BE2C (cell line): Measurements from ENCODE around the gene IGFBP5.

ENCODE experiments used
- DNase-seq: peaks from one replicate; pipeline ENCODE4 v3.0.0-alpha.2; 2020
- H3K27me3 ChIP-seq: fragments of 250-450 bp; sonication (Bioruptor Pico); 2 replicates; pipeline ENCODE4 v1.5.1; 2020; ENCODE audit warnings: mild to moderate bottlenecking
- H3K36me3 ChIP-seq: fragments of 250-450 bp; sonication (Bioruptor Pico); 2 replicates; pipeline ENCODE4 v1.5.1; 2020; ENCODE audit warnings: mild to moderate bottlenecking
- H3K4me1 ChIP-seq: fragments of 250-450 bp; sonication (Bioruptor Pico); 2 replicates; pipeline ENCODE4 v1.5.1; 2020
- H3K4me3 ChIP-seq: 2 replicates; pipeline ENCODE4 v1.5.1; 2011; ENCODE audit warnings: low read depth, low read length
- H3K9me3 ChIP-seq: fragments of 250-450 bp; sonication (Bioruptor Pico); 2 replicates; pipeline ENCODE4 v1.5.1; 2020
- TF ChIP-seq, protein P1 (sequence below): IDR thresholded peaks from 2 replicates; pipeline ENCODE4 v1.5.1; 2012; ENCODE audit warnings: mild to moderate bottlenecking, low read depth, low read length

The IGFBP5 gene

DNA sequence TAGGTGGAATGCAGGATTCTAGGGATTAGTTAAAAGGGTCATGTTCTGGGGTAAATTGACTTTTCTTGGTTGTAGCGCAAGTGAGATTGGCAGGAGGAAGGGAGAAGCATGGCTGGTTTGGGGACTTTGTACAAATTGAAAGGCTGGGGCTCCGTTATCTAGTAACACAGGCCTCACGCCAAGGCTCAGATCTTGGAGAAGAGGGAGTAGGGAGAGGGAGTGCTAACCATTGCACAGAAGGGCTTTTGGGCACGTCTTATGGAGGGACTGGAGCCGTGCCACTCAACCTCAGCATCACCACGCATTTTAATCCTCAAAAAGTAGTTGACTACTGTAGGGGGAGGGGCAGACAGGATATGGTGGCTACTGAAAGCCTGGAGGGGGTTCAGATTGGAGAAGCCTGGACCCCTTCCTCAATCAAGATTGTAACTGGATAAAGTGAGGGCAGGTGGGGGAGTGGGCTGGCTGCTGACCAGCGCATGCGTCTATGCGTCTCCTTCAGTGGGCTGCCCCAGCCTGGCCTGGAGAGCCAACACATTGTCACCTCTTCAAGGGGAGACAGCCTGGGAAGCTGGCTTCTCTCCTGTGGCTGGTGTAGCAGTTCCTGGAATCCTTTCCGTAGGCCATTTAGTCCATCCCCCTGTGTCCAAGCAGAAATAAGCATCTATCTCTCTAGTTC, 14.3 kb downstream of the IGFBP5 start:
- Histone ChIP-seq H3K4me3 (no peak overlapping the region), H3K36me3 (no peaks in the 10 kb centered on the region), H3K4me1 (peaks cover 13% of the 10 kb centered on the region), H3K27me3 (no peaks in the 10 kb centered on the region), H3K9me3 (no peaks in the 10 kb centered on the region)
- TF ChIP-seq, protein P1, sequence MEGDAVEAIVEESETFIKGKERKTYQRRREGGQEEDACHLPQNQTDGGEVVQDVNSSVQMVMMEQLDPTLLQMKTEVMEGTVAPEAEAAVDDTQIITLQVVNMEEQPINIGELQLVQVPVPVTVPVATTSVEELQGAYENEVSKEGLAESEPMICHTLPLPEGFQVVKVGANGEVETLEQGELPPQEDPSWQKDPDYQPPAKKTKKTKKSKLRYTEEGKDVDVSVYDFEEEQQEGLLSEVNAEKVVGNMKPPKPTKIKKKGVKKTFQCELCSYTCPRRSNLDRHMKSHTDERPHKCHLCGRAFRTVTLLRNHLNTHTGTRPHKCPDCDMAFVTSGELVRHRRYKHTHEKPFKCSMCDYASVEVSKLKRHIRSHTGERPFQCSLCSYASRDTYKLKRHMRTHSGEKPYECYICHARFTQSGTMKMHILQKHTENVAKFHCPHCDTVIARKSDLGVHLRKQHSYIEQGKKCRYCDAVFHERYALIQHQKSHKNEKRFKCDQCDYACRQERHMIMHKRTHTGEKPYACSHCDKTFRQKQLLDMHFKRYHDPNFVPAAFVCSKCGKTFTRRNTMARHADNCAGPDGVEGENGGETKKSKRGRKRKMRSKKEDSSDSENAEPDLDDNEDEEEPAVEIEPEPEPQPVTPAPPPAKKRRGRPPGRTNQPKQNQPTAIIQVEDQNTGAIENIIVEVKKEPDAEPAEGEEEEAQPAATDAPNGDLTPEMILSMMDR, result no peak
- no peak for DNase-seq

DNA sequence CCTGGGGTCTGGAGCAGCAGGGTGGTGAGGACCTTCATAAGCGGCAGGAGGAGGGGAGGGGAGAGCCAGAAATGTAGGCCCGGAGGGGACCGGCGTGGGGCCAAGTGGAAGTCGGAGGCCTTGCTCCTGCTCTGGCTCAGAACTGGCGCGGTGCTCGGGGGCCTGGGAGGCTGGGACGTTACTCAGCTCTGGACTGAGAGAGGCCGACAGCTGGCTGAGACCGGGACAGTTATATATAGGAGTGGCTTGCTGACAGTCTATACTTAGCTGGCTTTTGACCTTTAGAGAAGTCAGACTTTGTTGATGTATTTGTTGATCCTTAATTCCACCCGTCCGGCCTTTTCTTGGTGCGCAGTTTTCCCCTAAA, 15.7 kb downstream of the IGFBP5 start:
- no peak for DNase-seq
- TF ChIP-seq, protein P1, result no peak

DNA sequence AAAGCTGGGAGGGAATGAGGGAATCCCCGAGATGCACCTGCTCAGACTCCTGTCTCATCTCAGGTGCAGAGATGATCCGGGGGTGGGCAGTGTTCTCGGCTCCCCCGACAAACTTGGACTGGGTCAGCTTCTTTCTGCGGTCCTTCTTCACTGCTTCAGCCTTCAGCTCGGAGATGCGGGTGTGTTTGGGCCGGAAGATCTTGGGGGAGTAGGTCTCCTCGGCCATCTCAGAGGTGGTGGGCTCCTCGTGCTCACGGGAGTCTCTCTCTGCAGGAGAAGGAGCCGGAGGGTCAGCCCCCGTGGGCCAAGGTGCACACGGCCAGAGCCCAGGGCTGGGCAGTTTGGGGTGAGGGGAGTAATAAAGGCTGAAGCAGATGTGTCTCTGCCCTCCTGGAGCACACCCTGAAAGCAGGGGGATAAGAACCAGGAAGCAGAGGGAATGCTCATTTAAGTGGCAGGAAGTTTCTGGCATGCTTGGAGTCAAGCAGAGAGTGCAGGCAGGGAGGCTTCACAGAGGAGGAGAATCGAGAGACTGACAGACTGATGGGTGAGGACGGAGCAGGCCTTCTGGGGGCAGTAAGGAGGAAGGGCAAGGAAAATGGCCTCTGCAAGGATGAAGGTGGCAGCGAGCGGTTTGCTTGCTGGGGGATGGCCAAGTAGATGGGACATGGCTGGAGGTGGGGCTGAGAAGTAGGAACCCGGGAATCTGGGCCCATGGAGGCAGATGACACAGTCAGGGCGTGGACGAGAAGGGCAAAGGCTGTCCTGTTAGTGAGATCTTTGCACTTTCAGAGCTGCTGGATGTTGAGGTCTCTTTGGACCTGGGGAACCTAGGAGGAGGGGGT, 16.3 kb downstream of the IGFBP5 start:
- DNase-seq, result no peak
- Histone ChIP-seq H3K9me3 (no peaks in the 10 kb centered on the region), H3K36me3 (no peaks in the 10 kb centered on the region), H3K4me1 (peaks cover 15% of the 10 kb centered on the region), H3K4me3 (no peak overlapping the region), H3K27me3 (no peaks in the 10 kb centered on the region)
- TF ChIP-seq, protein P1, result no peak

More for the DNA sequence above, 15.7 kb downstream of the IGFBP5 start:
- Histone ChIP-seq H3K4me1 (peaks cover 16% of the 10 kb centered on the region), H3K27me3 (no peaks in the 10 kb centered on the region), H3K9me3 (no peaks in the 10 kb centered on the region), H3K36me3 (no peaks in the 10 kb centered on the region), H3K4me3 (no peak overlapping the region)

DNA sequence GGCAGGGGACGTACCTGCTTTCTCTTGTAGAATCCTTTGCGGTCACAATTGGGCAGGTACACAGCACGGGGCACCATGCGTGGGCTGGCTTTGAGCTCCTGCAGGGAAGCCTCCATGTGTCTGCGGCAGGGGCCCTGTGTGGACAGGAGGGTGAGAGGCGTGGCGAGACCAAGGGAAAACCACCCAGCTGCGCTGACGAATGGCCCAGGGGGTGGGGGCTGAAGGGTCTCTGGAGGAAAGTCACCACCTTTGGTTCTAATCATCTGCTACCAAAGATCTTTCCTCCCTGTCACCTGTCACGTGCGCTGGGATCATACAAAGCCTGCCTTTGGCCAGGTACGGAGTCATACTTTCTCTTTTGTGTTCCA, 17.3 kb downstream of the IGFBP5 start:
- Histone ChIP-seq H3K4me3 (no peak overlapping the region), H3K9me3 (no peaks in the 10 kb centered on the region), H3K36me3 (no peaks in the 10 kb centered on the region), H3K4me1 (peaks cover 14% of the 10 kb centered on the region), H3K27me3 (no peaks in the 10 kb centered on the region)
- TF ChIP-seq, protein P1, result no peak
- DNase-seq, result no peak

DNA sequence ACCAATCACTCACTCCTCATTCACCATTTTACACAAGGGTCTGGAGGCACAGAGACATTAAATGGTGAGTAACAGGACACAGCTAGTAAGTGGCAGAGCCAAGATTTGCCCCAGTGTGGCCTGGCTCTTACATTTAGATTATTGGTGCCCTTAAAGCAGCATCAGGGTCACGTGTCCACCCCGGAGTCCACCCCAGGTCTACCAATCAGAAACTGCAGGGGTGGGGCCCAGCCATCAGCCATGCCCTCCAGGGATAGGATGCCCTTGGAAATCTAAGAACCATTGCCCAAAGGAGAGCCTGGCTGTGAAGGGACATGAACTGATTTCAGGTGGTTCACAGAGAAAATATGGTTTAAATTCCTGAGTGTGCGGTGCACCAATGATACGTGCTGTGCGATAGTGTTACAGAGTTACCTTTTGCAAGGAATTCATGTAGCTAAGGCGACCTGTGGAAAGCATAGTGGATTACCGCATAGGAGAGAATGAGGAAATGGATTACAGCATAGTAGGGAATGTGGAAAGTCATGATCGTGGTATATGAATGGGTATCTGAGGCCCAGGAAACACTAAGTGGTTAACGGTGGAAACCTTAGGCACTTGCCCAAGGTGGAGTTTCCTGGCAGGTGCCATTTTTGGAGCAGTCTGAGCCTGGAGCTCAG, 17.8 kb downstream of the IGFBP5 start:
- TF ChIP-seq, protein P1, result no peak
- Histone ChIP-seq H3K36me3 (no peaks in the 10 kb centered on the region), H3K9me3 (no peaks in the 10 kb centered on the region), H3K4me1 (peaks cover 14% of the 10 kb centered on the region), H3K27me3 (no peaks in the 10 kb centered on the region), H3K4me3 (no peak overlapping the region)
- no peak for DNase-seq

DNA sequence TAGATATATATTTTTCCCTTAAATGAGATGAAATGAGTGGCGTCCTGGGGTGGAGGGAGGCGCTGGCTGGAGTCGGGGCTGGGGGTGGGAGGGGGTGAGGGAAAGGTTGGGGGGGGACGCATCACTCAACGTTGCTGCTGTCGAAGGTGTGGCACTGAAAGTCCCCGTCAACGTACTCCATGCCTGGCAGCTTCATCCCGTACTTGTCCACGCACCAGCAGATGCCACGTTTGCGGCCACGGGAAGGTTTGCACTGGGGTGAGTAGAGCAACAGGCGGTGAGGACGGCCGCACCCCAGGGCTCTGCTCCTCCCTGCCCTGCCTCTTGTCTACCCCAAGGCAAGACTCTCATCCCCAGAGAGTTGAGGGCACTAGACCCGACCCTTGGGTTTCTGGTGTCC, 18.7 kb downstream of the IGFBP5 start:
- H3K4me1 ChIP-seq, result peaks cover 7% of the 10 kb centered on the region

More for the DNA sequence above, 18.7 kb downstream of the IGFBP5 start:
- Histone ChIP-seq H3K4me3 (no peak overlapping the region), H3K36me3 (no peaks in the 10 kb centered on the region), H3K27me3 (no peaks in the 10 kb centered on the region), H3K9me3 (no peaks in the 10 kb centered on the region)
- TF ChIP-seq, protein P1, result no peak
- no peak for DNase-seq
